Measurements from ENCODE around the gene KRT33B.

Gene KRT33B

DNA sequence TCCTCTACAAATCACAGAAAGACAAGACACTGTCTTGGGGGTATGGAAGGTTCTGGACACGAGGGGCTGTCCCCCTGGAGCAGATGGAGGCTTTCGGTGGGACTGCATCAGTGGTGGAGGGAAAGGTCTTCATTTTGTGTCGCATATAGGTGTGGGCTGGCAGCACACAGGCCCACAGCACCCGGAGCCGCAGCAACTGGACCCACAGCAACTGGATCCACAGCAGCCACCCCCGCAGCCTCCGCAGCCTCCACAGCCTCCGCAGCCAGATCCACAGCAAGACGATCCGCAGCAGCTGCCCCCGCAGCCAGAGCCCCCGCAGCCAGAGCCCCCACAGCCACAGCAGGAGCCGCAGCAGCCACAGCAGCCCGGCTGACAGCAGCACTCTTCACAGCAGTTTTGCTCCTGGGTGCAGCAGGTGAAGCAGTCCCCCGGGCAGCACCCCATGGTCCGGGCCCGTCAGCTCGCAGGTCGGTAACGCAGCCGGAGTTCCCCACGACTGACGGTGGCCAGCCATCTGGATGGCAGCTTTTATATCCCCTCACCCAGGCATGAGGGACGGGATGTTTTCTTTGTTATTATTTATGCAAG, 54.3 kb downstream of the KRT33B start, which contains the start of gene KRTAP17-1:
KRTAP17-1 (minus strand) TSS at position 507 of the 591 bp plus-strand sequence; CDS start at position 447, 60 bp downstream.
- Histone ChIP-seq H3K4me1 (ENCODE audit: control insufficient read depth, insufficient read depth, low read length) (no peaks in the 10 kb centered on the region), H3K9me3 (ENCODE audit: control insufficient read depth, insufficient read depth, low read length) (no peaks in the 10 kb centered on the region), H3K36me3 (ENCODE audit: control insufficient read depth, insufficient read depth, low read length) (no peaks in the 10 kb centered on the region), H3K4me3 (ENCODE audit: low read depth, low read length) (no peak within 1 kb of the TSS), H3K27me3 (ENCODE audit: control insufficient read depth, insufficient read depth, low read length) (no peaks in the 10 kb centered on the region), H3K9ac (ENCODE audit: low read depth, low read length) (no peak within 1 kb of the TSS)

Data from iPS-15b (cell line).